Nephron progenitor cell (in vitro differentiated cells): ENCODE data around the gene TCF19.
"Not testable (repeated sequence)": the region's sequence is repeated elsewhere in the genome, so short reads cannot be mapped to it uniquely, and the experiment has no call there.

Experiments
- DNase-seq: peaks from one replicate; pipeline ENCODE4 v3.0.0; 2021
- H3K27ac Mint-ChIP-seq: 2 replicates; pipeline ENCODE4 v1.8.0; 2021; ENCODE audit warnings: mild to moderate bottlenecking, moderate library complexity, mixed read lengths
- H3K27me3 Mint-ChIP-seq: 2 replicates; pipeline ENCODE4 v1.8.0; 2021; ENCODE audit warnings: mild to moderate bottlenecking, low read depth, mixed read lengths; ENCODE audit not compliant: poor library complexity
- H3K36me3 Mint-ChIP-seq: 2 replicates; pipeline ENCODE4 v1.8.0; 2021; ENCODE audit warnings: low read depth, mixed read lengths
- H3K4me1 Mint-ChIP-seq: 2 replicates; pipeline ENCODE4 v1.8.0; 2021; ENCODE audit warnings: mixed read lengths
- H3K4me3 Mint-ChIP-seq: 2 replicates; pipeline ENCODE4 v1.8.0; 2021; ENCODE audit warnings: mild to moderate bottlenecking, moderate library complexity, mixed read lengths
- H3K9me3 Mint-ChIP-seq: 2 replicates; pipeline ENCODE4 v1.8.0; 2021; ENCODE audit warnings: mild to moderate bottlenecking, moderate library complexity, mixed read lengths
- CTCF ChIP-seq: fragments of 200-600 bp; sonication (generic); IDR thresholded peaks from 2 replicates; pipeline ENCODE4 v1.5.0; 2021; ENCODE audit warnings: antibody characterized with exemption

The TCF19 gene

GRCh38 chr6:31163922-31164321 is 5.5 kb downstream of the TCF19 start:
- Mint-ChIP-seq H3K4me1 (peaks cover 26% of the 10 kb centered on the region), H3K27me3 (peaks cover 39% of the 10 kb centered on the region), H3K36me3 (no peaks in the 10 kb centered on the region), H3K9me3 (no peaks in the 10 kb centered on the region), H3K4me3 (no peak overlapping the region), H3K27ac (no peak overlapping the region)
- no peak for DNase-seq
- no peak for TF ChIP-seq CTCF

- H3K9me3 Mint-ChIP-seq, H3K27ac Mint-ChIP-seq, H3K4me3 Mint-ChIP-seq, DNase-seq, H3K36me3 Mint-ChIP-seq: not testable (repeated sequence)
- H3K4me1 Mint-ChIP-seq = peaks cover 19% of the 10 kb centered on the region
- H3K27me3 Mint-ChIP-seq = peaks cover 43% of the 10 kb centered on the region
Measured at GRCh38 chr6:31164475-31165063, 6.2 kb downstream of the TCF19 start.

- H3K27ac Mint-ChIP-seq, DNase-seq, H3K9me3 Mint-ChIP-seq, H3K4me3 Mint-ChIP-seq, H3K36me3 Mint-ChIP-seq: not testable (repeated sequence)
- peaks cover 14% of the 10 kb centered on the region for H3K4me1 Mint-ChIP-seq
- H3K27me3 Mint-ChIP-seq = peaks cover 49% of the 10 kb centered on the region
Measured at GRCh38 chr6:31165064-31165832, 6.9 kb downstream of the TCF19 start.

- Mint-ChIP-seq H3K36me3 (no peaks in the 10 kb centered on the region), H3K4me1 (peaks cover 15% of the 10 kb centered on the region), H3K27ac (no peak overlapping the region), H3K4me3 (no peak overlapping the region), H3K9me3 (peaks cover under 1% of the 10 kb centered on the region), H3K27me3 (peaks cover 57% of the 10 kb centered on the region)
- TF ChIP-seq CTCF = no peak
- no peak for DNase-seq
Measured at GRCh38 chr6:31165986-31166385, 7.6 kb downstream of the TCF19 start.

GRCh38 chr6:31168606-31169005 is 10.2 kb downstream of the TCF19 start:
- H3K27ac Mint-ChIP-seq = no peak overlapping the region
- H3K27me3 Mint-ChIP-seq = peaks cover 80% of the 10 kb centered on the region
- peaks cover 3% of the 10 kb centered on the region for H3K9me3 Mint-ChIP-seq
- H3K4me1 Mint-ChIP-seq = peaks cover 28% of the 10 kb centered on the region
- TF ChIP-seq CTCF = no peak
- H3K36me3 Mint-ChIP-seq = no peaks in the 10 kb centered on the region
- no peak overlapping the region for H3K4me3 Mint-ChIP-seq
- DNase-seq = no peak

GRCh38 chr6:31169123-31169857 is 10.9 kb downstream of the TCF19 start:
- Mint-ChIP-seq H3K27ac (no peak overlapping the region), H3K4me1 (peaks cover 28% of the 10 kb centered on the region), H3K9me3 (peaks cover 3% of the 10 kb centered on the region), H3K27me3 (peaks cover 85% of the 10 kb centered on the region), H3K4me3 (no peak overlapping the region), H3K36me3 (no peaks in the 10 kb centered on the region)
- DNase-seq = no peak
- TF ChIP-seq CTCF = no peak

- H3K4me3 Mint-ChIP-seq, H3K27ac Mint-ChIP-seq, DNase-seq, H3K9me3 Mint-ChIP-seq, H3K36me3 Mint-ChIP-seq: not testable (repeated sequence)
- Mint-ChIP-seq H3K27me3 (peaks cover 88% of the 10 kb centered on the region), H3K4me1 (peaks cover 28% of the 10 kb centered on the region)
Measured at GRCh38 chr6:31169858-31170599, 11.6 kb downstream of the TCF19 start.
